Fibroblast of skin of scalp (primary cell): ENCODE measurements around the gene GLIPR2.
A peak's percentile ranks its signal among the peaks of the same experiment; 100 is the strongest.
"Not testable (repeated sequence)": the region's sequence is repeated elsewhere in the genome, so short reads cannot be mapped to it uniquely, and the experiment has no call there.

Source experiments
- DNase-seq: peaks from one replicate; pipeline ENCODE4 v3.0.0-alpha.2; 2013

GLIPR2 gene

GRCh38 chr9:36144309-36145232, 8.0 kb downstream of the GLIPR2 start:
- DNase-seq: no peak

DNA sequence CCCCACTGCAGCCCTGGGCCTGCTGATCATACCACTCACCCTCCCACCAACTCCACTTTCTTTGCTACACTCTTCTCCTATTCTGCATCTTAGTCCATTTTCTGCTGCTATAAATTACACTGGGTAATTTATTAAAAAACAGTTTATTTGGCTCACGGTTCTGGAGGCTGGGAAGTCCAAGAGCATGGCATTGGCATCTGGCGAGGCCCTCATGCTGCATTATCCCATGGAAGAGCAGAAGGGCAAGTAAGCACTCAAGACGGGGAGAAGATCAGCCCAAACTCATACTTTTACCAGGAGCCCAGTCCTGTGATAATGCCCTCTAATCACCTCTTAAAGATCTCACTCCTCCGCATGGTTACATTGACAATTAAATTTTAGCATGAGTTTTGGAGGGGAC, 9.4 kb downstream of the GLIPR2 start:
- no peak for DNase-seq

- no peak for DNase-seq
Measured at GRCh38 chr9:36146651-36147050, 10.1 kb downstream of the GLIPR2 start.

DNA sequence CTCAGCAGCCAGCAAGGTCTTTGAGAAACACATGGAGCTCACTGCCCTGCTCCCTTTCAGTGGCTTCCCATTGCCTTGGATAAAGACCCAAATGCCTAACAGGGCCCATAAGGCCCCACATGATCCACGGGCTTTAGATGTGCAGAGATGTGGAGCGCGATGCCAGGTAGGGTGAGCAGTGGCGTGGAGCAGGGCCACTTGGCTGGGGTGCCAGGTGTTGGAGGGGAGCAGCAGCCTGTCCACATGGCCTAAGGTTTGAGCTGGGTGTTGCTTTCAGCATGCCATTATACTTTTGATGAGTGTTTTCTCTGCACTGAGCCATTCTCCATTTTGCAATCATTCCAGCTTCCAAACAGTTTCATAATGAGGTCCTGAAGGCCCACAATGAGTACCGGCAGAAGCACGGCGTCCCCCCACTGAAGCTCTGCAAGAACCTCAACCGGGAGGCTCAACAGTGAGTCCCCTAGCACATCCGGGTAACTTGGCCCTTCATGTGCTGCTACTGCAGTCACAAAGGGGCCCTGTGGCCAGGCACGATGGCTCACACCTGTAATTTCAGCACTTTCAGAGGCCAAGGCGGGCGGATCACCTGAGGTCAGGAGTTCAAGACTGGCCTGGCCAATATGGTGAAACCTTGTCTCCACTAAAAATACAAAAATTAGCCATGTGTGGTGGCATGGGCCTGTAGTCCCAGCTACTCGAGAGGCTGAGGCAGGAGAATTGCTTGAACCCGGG, 11.1 kb downstream of the GLIPR2 start:
- no peak for DNase-seq

DNA sequence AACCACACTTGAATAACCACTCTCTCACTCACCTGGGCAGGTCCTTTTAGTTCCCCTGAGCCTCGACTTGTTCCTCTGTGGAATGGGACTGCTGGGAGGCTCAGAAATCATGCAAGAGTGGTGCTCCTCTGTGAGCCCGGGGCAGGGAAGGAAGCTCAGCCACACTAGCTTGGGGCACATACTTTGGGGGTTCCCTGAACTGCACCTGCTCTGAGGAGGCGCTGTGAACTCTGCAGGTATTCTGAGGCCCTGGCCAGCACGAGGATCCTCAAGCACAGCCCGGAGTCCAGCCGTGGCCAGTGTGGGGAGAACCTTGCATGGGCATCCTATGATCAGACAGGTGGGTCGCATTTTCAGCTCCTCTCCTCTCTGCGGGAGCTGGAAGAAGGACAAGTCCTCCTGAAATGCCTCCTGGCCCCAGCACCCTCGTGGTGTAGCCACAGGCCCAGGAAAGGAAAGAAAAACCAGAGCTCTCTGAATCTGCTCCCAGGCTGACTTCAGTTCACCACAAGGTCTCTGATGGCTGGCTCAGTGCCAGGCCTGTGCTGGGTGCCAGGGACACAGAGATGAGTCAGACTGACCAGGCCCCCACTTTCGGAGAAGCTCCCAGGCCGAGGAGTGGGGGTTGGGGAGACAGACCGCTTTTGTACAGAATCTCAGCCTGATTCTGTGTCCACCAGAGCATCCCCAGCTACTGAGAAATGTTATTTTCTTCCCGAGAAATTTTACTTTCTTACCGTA, 11.9 kb downstream of the GLIPR2 start:
- DNase-seq: peak; percentile 98

- peak; percentile 90 for DNase-seq
Measured at GRCh38 chr9:36149197-36149596, 12.7 kb downstream of the GLIPR2 start.

DNA sequence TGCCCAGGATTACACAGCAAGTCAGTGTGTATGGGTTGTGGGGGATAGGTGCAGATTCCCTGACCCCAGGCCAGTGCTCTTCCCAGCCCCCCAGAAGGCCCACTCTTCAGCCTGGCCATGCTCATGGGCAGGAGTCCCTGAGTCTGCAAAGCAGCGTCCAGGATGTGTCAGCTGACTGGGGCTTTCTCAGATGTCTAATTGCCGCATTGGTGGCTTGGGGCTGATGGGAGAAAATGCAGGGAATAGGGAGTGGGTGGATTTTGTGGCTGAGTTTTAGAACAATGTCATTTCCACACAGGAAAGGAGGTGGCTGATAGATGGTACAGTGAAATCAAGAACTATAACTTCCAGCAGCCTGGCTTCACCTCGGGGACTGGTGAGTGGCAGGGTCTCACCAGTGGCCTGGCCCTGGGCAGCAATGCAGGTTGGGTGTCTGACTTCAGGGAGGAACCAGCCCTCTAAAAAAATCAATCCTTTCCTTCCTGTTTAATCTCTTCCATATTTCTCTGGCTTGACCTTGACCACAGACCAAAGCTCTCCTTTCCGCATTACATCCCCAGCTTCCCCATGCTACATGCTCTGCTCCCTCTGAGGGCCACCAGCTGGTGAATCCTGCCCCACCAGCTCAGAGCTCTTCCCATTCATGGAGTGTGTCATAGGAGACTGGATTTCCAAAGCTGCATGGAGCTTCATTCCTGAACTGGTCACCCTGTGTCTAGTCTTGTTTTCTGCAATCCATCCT, 14.2 kb downstream of the GLIPR2 start:
- peak; percentile 41 for DNase-seq

GRCh38 chr9:36151316-36152210, 15.0 kb downstream of the GLIPR2 start:
- peak; percentile 65 for DNase-seq

- no peak for DNase-seq
Measured at GRCh38 chr9:36152741-36153438, 16.4 kb downstream of the GLIPR2 start.

- no peak for DNase-seq
Measured at GRCh38 chr9:36153746-36154145, 17.2 kb downstream of the GLIPR2 start.

GRCh38 chr9:36154331-36154952, 17.9 kb downstream of the GLIPR2 start:
- DNase-seq: peak; percentile 44

DNA sequence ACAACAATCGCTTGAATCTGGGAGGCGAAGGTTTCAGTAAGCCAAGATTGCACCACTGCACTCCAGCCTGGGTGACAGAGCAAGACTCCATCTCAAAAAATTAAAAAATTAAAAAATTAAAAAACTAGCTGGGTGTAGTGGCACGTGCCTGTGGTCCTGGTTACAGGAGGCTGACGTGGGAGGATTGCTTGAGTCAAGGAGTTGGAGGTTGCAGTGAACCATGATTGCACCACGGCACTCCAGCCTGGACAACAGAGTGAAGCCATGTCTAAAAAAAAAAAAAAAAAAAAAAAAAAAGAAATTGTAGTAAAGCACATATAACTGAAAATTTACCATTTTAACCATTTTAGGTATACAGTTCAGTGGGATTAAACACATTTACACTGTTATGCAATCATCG, 19.6 kb downstream of the GLIPR2 start:
- DNase-seq: no peak

- no peak for DNase-seq
Measured at GRCh38 chr9:36158122-36158521, 21.6 kb downstream of the GLIPR2 start.

- DNase-seq: peak; percentile 64
Measured at GRCh38 chr9:36158917-36159316, 22.4 kb downstream of the GLIPR2 start.

DNA sequence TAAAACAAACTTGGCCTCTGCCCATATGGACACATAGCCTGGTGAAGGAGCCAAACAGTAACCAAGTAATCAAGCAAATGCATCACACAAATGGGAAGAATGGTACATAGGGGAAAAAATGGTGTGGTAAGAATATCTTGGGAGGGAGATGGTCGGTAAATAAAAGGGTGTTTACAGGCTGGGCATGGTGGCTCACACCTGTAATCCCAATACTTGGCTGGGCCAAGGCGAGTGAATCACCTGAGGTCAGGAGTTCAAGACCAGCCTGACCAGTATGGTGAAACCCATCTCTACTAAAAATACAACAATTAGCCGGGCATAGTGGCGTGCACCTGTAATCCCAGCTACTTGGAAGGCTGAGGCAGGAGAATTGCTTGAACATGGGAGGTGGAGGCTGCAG, 23.0 kb downstream of the GLIPR2 start:
- not testable (repeated sequence) for DNase-seq

DNA sequence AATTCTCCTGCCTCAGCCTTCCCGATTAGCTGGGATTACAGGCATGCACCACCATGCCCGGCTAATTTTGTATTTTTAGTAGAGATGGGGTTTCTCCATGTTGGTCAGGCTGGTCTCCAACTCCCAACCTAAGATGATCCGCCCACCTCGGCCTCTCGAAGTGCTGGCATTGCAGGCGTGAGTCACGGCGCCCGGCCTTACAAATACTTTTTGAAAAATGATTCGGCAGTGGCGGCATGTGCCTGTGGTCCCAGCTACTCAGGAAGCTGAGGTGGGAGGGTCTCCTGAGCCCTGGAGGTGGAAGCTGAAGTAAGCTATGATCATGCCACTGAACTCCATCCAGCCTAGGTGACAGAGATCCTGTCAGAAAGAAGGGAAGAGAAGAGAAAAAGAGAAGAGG, 23.6 kb downstream of the GLIPR2 start:
- not testable (repeated sequence) for DNase-seq

- DNase-seq: peak; percentile 42
Measured at GRCh38 chr9:36161187-36161586, 24.7 kb downstream of the GLIPR2 start.

DNA sequence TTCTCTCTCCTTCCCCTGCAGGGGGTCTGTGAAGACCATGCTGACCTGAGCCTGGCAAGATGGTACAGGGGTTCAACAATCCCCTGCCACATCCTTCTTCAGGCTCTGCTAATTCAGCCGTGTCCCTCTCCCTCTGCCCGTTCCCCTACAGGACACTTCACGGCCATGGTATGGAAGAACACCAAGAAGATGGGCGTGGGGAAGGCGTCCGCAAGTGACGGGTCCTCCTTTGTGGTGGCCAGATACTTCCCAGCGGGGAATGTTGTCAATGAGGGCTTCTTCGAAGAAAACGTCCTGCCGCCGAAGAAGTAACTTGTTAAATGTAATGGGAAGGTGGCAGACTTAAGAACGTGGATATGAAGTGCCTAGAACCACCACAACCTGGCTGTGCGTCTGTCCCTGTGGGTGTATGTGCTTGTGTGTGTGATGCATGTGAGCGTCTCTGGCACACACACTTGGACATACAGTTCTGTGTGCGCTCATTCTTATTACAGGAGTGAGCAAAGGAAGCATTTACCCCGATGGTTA, 25.7 kb downstream of the GLIPR2 start:
- DNase-seq: no peak

GRCh38 chr9:36163049-36163785, 26.7 kb downstream of the GLIPR2 start:
- peak; percentile 97 for DNase-seq
